Hematopoietic multipotent progenitor cell treated with erythropoietin and hydrocortisone succinate and interleukin-3 and kit ligand, for 6 days (in vitro differentiated cells): ENCODE data around the gene SLC26A8.
"Not testable (repeated sequence)": the region's sequence is repeated elsewhere in the genome, so short reads cannot be mapped to it uniquely, and the experiment has no call there.

Experiments used
- DNase-seq: peaks from one replicate; pipeline ENCODE4 v3.0.0-alpha.2; 2015

SLC26A8 gene

DNA sequence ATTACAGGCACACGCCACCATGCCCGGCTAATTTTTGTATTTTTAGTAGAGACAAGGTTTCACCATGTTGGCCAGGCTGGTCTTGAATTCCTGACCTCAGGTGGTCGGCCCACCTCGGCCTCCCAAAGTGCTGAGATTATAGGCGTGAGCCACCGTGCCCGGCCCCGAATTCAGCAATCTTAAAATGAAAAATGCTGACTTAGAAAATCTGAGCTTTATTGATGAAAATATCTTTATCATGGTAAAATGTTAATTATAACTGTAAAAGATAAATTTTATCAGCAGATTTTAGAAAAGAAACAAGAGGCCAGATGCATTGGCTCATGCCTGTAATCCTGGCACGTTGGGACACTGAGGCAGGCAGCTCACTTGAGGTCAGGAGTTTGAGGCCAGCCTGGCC lies 36.4 kb downstream of the SLC26A8 start:
- DNase-seq: not testable (repeated sequence)

DNA sequence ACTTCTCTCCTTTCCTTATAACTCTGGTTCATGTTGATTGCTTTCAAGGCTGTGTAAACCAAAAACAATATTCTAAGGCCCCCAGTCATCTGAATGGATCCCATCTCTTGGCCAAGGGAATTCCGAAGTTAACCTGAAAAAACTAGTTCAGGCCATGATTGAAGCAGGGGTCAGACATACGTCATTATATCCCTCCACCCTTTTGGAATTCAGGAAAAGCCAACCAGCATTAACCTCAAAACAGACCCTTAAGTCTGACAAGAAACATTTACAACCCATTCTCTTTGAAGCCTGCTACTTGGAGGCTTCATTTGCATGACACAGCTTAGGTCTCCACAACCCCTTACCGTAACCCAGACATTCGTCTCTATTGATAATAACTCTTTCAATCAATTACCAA lies 39.7 kb downstream of the SLC26A8 start:
- DNase-seq: no peak

DNA sequence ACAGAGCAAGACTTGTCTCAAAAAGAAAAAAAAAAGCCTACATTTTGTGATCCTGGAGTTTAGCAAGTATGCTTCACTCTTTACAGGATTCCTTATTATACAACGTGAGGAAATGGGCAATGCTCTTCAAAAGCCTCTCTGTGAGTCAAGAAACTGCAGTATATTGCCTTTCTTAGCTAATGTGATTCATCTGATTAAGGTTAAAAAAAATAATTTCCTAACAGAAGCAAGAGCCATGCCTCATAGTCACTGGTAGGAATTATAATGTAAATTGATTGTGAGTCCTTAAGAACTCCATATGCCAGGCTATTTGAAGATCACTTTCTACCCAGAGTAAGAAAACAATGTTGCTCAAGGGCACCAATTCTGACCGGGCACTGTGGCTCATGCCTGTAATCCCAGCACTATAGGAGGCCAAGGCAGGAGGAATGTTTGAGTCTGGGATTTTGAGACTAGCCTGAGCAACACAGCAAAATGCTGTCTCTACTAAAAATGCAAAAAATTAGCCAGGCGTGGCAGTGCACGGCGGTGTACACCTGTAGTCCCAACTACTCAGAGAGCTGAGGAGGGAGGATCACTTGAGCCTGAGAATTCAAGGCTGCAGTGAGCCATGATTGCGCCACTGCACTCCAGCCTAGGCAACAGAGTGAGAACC lies 43.3 kb downstream of the SLC26A8 start:
- no peak for DNase-seq

GRCh38 chr6:35980126-35980525 lies 44.3 kb downstream of the SLC26A8 start:
- not testable (repeated sequence) for DNase-seq

DNA sequence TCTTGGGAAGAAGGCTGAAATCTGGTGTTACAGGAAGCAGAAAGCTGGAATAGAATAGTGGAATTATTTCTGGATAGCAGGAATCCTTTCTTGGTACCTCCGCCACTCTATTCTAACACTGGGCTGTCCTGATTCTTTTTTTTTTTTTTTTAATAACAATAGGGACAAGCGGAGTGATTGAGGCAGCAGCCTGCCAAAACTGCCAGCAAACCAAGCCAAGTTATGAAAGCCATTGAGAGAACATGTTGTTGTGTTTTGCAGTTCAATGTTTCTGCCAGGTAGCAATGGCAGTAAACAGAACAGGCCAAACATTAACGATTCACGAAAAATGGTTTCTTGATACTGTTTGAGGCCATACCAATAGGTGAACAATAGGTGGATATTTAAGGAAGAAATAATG lies 47.1 kb downstream of the SLC26A8 start:
- no peak for DNase-seq

DNA sequence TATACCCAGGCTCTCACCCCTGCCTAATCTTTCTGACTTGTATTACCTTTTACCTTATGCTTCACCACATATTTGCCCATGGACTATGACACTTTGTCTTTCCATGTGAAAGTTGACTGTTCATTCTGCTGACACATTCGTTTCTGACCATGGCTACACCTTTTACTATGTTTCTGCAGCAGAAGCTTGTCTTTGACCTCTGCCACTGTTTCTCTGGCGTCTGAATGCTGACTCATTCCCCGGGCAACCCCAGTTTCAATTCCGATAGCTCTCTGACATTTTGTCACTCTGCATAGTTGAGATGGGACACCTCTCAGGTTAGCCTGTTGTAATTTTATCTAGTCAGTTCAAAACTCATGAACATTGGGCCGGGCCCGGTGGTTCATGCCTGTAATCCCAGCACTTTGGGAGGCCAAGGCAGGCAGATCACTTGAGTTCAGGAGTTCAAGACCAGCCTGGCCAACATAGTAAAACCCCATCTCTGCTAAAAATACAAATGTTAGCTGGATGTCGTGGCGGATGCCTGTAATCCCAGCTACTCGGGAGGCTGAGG lies 50.7 kb downstream of the SLC26A8 start:
- no peak for DNase-seq

DNA sequence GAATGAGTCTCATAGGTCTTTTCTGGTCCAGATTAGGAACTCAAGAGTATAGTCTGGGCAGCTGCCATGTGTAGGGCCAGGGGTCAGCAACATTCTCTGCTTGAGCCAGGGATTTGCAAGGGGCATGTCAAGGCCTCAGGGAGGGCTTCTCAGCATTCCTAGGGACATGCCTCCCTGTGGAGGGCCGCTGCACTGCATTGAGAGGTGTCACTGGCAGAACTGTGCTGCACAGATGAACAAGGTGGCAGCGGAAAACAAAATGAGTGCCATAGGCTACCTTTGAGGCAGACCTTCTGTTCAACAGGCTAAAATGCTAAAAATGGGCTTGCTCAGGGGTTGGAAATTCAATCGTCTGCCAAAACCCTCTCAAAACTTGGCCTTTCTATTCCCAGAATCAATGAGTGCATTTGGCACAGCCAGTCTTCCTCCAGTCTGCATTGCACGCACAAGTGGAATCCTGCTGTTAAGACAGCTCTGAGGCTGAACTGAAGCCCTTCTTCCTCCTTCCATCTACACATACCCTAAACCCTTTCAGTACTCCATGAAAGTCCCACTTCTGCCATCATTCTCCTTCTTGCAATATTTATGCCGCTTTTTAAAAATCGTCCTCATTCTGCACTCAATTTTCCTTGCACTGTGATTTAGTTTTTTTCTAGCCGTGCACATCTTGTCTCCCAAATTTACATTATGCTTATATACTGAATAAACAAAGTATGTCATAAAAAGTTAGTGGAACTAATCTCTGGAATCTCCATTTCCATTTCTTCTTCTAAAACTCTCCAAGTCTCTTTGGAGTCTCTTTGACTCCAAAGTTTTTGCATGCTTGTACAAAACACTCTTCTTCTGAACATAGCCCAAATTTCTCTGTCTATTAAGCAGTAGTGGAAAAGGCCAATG lies 51.7 kb downstream of the SLC26A8 start:
- no peak for DNase-seq

DNA sequence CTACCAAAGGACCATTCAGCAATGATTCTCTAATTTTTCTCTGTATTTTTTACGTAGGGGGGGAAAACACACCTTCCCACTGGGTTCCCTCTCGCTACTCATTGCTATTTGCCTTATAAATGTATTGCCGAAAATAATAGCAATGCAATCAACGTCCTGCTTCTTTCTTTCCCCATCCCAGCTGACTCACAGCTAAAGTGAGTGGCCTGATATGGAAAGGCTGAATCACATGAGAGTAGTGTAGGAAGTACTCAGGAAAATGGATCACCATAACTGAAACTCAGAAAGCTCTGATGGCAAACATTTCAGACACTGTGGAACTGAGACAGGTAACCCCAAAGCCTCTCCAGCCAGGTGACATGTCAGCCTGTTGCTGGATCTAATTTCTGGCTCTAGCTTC lies 54.3 kb downstream of the SLC26A8 start:
- DNase-seq: no peak

DNA sequence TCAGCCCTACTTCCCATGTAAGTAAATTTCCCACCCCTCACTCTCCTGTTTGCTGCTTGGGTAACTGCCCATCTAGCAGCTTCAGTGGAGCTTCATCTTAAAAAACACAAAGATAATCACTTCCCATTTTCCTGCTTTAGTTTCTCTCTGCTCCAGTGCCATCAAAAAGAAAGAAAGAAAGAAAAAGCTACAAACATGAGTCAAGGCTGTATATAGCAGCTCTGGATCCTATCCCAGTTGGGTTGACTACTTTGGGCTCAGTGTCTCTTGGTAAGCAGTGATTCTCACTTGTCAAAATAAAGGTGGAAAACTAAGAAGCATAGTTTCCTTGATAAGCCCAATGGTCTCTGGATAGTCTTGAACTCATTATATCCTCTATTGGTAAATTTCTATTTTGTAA lies 54.8 kb downstream of the SLC26A8 start:
- no peak for DNase-seq

GRCh38 chr6:35968821-35969220 lies 55.6 kb downstream of the SLC26A8 start:
- DNase-seq: no peak

GRCh38 chr6:35967076-35967774 lies 57.2 kb downstream of the SLC26A8 start:
- no peak for DNase-seq

- DNase-seq: no peak
These were observed 61.5 kb downstream of the SLC26A8 start for GRCh38 chr6:35962779-35963560.

DNA sequence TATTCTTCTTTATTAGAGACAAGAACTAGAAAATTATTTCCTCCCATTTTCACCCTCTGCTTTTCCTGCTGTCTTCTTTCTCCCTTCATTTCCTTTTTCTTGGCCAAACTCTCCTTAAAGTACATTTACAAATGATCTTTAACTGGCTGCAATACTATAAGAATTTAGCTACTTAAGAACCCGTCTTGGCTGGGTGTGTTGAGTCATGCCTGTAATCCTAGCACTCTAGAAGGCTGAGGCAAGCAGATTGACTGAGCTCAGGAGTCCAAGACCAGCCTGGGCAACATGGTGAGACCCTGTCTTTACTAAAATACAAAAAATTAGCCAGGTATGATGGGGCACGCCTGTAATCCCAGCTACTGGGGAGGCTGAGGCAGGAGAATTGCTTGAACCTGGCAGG lies 64.3 kb downstream of the SLC26A8 start:
- DNase-seq: no peak

GRCh38 chr6:35955970-35956369 lies 68.5 kb downstream of the SLC26A8 start:
- peak; percentile 22 for DNase-seq

DNA sequence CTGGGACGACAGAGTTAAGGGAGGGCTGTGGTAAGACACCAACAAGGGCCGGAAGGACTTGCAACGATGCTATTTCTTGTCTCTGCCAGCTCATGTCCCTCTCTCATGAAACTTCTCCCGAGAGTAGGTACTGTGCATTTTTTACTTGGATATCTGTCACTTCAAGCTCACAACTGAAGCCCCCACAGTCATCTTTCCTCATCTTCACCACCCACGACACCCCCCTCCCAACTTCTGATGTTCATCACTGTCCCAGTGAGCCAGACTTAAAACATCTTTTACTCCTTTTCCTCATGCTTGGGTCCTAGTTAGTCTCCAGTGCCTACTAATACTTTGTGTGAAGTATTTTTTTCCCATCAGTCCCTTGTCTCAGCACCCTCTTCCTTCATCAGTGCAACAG lies 68.9 kb downstream of the SLC26A8 start:
- no peak for DNase-seq

DNA sequence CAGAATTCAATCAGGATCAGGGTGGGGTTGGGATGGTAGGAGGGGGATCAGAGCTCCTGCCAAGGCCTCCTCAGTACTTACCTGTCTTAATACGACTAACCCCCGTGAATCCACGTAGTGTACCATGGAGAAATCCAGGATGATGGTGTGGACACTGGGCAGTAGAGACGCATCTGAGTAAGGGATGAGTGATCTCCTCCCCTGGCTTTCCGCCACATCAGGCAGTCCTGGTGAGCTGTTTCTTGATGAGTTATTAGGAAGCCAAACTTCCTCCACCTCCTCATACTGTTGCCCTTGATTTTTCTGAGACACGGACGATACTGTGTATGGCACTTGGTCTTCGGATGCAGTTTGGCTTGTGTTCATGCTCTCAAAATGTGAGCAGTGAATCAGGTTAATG lies 69.4 kb downstream of the SLC26A8 start:
- no peak for DNase-seq

- DNase-seq: no peak
These were observed 70.1 kb downstream of the SLC26A8 start for GRCh38 chr6:35954333-35954732.

GRCh38 chr6:35948725-35949124 lies 75.7 kb downstream of the SLC26A8 start:
- peak; percentile 60 for DNase-seq

DNA sequence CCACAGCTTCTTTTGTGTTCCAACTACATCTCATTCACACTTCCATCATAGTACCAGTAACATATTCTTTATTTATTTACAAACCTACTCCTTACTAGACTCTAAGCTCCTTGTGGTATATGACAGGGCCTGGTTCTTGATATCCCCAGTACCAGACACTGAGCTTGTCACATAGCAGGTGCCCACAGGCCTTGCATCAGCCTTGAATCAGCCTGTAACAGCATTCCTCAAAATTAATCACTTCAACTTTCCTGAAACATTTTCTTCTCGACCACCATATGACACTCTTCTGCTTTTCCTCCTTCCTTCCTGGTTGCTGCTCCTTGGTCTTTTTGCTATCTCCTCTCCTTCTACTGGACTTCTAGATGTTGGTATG lies 78.8 kb downstream of the SLC26A8 start:
- no peak for DNase-seq

DNA sequence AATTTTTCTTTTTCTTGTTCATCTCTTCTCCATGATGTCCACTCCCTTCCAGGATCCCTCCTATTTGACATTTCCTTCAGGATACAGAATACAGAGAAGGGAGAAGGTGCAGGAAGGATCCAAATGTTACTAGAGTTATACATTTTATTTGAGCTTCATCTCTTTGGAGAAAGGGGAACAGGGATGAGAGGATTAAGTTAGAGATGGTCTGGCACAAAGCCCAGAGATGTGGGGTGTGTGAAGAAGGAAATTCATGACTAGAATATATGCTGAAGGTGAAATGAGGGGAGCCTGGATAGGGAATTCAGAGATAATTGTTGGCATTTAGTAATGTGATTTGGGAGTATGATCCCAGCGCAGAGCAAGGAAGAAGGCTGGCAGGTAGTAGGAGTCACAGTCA lies 81.1 kb downstream of the SLC26A8 start:
- DNase-seq: peak; percentile 10

GRCh38 chr6:35942355-35942754 lies 82.1 kb downstream of the SLC26A8 start:
- DNase-seq: no peak

- DNase-seq: not testable (repeated sequence)
These were observed 83.3 kb downstream of the SLC26A8 start for GRCh38 chr6:35941170-35941569.

DNA sequence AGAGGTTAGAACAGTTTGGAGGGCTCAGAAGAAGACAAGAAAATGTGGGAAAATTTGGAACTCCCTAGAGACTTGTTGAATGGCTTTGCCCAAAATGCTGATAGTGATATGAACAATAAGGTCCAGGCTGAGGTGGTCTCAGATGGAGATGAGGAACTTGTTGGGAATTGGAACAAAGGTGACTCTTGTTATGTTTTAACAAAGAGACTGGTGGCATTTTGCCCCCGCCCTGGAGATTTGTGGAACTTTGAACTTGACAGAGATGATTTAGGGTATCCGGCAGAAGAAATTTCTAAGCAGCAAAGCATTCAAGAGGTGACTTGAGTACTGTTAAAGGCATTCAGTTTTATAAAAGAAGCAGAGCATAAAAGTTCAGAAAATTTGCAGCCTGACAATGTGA lies 84.4 kb downstream of the SLC26A8 start:
- not testable (repeated sequence) for DNase-seq
